SU-DHL-6 (cell line): ENCODE results near the gene GNAI1.

Experiments
- CTCF ChIP-seq: fragments of 200-600 bp; sonication (generic); IDR thresholded peaks from one replicate; pipeline ENCODE4 v1.5.1; 2017; ENCODE audit warnings: antibody characterized with exemption, mild to moderate bottlenecking, low read length, moderate library complexity; ENCODE audit not compliant: insufficient read depth, poor library complexity, severe bottlenecking
- EZH2phosphoT487 ChIP-seq: fragments of 200-600 bp; sonication (generic), shearing (Covaris generic); conservative IDR thresholded peaks from 2 replicates; pipeline ENCODE4 v1.6.1; 2018; ENCODE audit warnings: mild to moderate bottlenecking, antibody characterized with exemption, low read length, moderate library complexity, mixed read lengths

- TF ChIP-seq CTCF (no peak), EZH2phosphoT487 (no peak)
These were observed 50.1 kb downstream of the GNAI1 start for GRCh38 chr7:80184693-80185092.
